GM19239 (cell line): ENCODE measurements around the gene TMEM154.

Experiments
- DNase-seq: peaks from one replicate; pipeline ENCODE4 v3.0.0; 2011; ENCODE audit warnings: low spot score; ENCODE audit not compliant: insufficient read length
- FAIRE-seq: peaks from 2 replicates; lab custom pipeline; 2011; peaks lifted over from hg19 to GRCh38; lab: Jason Lieb, UNC

Gene TMEM154

DNA sequence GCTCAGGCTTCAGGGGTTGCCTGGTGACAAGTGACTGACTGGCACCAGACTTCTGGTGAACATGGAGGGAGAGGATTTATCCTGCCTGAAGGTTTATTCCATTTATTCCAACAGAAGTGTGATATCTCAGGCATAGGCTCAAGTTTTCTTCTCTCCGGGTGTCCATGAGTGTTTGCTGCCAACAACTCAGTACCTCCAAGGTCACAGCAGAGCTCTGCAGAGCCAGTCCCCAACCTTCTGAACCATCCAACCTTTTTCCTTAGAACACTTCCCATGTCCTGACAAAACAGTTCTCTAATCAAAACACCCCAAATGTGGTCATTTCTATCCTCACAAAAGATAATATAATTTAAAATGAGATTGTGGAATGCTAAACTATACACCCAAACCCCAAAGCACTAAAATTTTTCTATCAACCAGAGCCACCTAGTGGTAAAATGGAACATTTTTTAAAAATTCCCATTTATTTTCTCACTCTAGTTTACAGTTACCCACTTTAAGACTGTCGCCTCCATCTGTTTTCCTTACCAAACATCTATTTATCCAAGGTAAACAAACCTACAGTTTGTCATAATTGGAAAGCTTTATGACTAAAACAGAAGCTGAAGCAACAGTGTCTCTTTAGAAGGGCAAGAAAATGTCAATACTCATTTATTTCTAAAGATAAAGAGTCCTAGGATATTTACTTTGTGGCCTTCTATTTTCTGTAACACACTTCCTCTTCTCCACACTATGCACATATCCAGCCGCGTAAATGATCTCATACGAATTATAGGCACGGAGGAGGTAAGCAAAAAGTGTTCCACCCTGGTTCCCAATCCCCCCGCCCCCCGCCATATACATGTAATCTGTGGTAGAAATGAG is 39.5 kb downstream of the TMEM154 start:
- peak; percentile 93 for FAIRE-seq

GRCh38 chr4:152635851-152636250 is 43.9 kb downstream of the TMEM154 start:
- DNase-seq (no peak), FAIRE-seq (peak; percentile 87)

More for the DNA sequence above, 39.5 kb downstream of the TMEM154 start:
- DNase-seq, result no peak

DNA sequence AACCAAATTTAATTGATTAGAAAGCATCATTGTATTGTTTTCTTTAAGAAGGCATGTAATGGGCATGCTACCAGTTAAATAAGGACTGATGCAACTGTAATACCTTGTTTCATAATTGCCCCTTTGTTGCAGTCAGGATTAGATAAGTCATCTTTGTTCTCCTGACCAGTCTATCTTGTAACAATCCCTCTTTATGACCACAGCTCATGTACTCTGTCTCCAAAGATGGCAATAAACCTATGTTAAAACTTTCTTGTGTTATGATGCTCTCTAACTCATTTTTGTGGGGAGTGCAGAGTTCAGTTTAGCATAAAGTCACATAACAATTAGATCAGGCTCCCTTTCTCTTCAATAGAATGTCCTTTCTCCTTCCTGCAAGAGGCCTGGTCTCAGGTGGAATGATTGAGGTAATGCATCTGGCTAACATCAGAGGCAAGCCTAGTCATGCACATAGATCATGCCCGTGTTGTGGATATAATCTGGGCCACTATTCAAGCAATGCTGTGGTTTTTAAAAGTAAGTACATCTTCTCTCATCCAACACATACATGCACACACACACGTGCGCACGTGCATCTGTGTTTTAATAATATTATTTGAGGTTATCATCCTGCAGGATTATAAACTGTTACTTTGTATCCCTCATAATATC is 45.6 kb downstream of the TMEM154 start:
- FAIRE-seq, result no peak
- no peak for DNase-seq

DNA sequence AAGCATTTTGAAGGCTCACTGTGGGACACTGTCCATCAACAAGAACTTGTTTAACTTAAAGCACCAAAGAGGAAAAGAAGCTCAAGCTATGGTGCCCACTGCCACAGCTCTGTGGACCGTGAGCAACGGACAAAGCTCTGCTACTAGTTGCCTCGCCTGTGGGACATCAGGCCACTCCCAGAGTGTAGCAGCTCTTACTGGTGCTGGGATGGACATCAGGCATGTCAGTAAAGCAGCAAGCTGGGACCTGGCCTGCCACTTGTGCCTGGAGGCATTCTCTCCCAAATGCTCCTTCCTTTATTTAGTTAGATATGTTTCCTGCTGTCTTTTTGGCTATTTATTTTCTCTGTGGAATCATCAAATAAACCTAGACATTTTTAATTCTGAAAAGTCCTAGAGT is 46.7 kb downstream of the TMEM154 start:
- FAIRE-seq (no peak), DNase-seq (no peak)

DNA sequence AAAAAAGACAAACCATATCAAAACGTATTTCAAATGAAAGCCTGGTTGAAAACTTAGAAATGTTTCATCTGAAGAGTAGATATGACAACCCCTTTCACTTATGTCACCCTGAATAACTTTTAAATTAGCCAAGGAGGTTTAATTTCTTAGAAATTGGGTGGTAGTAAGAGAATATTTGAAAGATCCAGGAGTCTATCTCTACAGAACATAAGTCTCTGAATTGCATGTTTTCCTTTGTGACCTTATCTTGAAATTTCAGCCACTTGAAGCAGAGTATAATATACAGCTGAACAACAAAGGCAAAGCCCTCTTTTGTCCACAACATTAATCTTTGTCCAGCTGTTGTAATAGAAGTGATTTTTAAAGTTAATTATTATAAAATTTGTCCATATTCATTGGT is 49.5 kb downstream of the TMEM154 start:
- DNase-seq (no peak), FAIRE-seq (no peak)

- FAIRE-seq (no peak), DNase-seq (no peak)
Observed at GRCh38 chr4:152629908-152630307, 49.9 kb downstream of the TMEM154 start.

DNA sequence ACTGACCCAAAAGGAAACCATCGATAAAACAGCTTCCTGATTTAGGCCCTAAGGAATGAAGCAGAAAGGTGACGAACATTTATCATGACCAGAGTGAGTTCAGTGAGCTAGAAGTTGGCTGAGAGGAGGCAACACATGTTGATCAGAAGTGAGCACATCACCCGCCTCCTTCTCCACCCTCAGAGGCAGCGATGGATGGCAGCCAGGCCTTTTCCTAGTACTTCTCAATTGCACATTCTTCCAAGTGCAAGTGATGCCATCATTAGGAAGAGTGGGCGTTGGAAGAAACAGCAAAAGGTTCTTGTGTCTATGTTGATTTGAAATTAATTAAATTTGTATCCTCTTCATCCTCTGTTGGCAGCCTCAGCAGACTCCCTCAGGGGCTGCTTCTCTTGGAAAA is 51.7 kb downstream of the TMEM154 start:
- DNase-seq (no peak), FAIRE-seq (no peak)

GRCh38 chr4:152626790-152627189 is 53.0 kb downstream of the TMEM154 start:
- FAIRE-seq (peak; percentile 47), DNase-seq (no peak)

DNA sequence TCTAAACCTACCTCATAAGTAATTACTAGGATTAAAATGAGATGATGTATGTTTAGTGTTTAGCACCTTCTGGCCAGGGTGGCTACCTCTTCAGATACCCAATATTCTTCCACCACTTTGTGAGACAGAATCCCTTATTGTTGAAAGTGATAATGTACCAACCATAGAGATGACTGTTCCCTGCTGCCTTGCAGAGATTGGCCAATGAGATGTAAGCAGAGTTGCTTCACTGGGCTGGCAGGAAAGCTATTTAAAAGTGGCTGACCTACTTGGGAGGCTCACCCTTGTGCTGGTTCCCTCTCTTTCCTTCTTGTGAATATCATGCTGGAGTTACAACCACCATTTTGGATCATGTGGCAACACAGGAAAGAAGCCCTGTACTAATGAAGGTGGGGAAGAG is 58.9 kb downstream of the TMEM154 start:
- FAIRE-seq (no peak), DNase-seq (no peak)

GRCh38 chr4:152620218-152620617 is 59.6 kb downstream of the TMEM154 start:
- FAIRE-seq (no peak), DNase-seq (no peak)

DNA sequence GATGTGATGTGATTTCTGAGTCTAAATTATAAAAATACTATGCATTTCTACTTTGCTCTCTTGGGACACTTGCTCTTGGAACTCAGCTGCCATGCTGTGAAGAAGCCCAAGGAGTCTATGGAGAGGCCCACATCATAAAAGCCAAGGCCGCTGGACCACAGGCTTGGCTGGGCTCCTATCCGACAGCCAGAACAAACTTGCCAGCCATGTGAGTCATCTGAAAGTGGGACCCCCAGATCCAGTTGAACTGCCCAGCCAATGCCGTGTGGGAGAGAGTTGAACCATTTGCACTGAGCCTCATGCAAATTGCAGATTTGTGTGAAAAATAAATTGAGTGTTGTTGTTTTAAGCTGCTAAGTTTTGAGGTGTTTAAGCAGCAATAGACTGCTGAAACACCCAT is 60.2 kb downstream of the TMEM154 start:
- DNase-seq, result no peak
- no peak for FAIRE-seq

- no peak for DNase-seq
- no peak for FAIRE-seq
Observed at GRCh38 chr4:152618971-152619370, 60.8 kb downstream of the TMEM154 start.

DNA sequence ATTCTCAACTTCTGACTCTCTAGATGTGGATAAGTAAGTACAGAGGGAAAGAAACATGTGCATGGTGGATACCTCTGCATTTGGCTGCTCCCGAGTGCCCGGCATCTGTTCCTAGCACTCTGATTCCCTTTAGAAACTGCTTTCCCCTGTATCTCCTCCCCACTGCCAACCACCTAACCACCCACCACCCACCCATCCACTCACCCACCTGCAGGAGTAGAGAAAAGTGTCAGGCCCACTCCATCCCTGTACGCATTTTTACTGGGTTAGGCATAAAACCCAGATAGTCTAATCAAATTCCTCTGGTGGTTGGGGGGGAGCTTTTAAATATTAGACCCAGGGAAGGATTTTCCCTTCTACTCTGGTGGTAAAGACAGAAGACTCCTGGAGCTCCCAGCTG is 63.0 kb downstream of the TMEM154 start:
- peak; percentile 31 for FAIRE-seq
- DNase-seq, result no peak

GRCh38 chr4:152613841-152614721 is 65.7 kb downstream of the TMEM154 start:
- DNase-seq (no peak), FAIRE-seq (no peak)

- DNase-seq (no peak), FAIRE-seq (no peak)
Observed at GRCh38 chr4:152613351-152613750, 66.4 kb downstream of the TMEM154 start.

DNA sequence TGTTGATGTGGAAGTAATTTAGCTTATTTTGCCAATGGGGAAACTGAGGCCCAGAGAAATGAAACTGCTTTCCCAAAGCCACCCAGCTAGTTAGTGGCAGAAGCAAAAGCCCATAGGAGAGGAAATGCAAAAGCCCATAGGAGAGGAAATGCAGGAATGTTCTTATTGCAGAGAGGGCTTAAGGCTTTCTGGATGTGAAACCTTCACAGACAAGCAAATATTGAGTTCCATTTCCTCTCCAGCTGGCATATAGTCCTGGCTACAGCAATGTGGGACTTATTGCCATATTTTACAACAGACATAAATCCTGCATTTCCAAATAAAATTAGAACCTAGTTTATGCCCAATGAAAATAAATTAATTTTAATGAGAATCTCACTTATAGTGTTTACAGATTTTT is 69.7 kb downstream of the TMEM154 start:
- FAIRE-seq (peak; percentile 39), DNase-seq (no peak)

DNA sequence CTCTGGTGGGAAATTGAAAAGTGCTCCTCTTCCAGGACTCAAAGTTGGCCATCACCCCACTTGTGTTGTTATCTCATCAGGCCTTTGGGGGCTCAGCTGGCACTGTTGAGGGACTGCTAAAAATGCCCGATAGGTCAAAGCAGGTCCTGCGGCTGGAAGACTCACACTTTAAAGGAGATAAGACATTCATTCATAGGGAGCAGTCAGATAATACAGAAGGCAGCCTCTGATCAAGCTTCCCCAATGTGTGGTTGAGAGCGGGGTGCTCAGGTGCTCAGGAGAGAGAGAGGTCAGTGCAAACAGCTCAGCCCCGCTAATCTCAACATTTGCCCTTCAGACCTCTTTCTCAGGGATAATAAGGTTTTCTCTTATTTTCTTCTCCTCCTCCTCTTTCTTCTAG is 70.3 kb downstream of the TMEM154 start:
- FAIRE-seq (no peak), DNase-seq (no peak)

GRCh38 chr4:152607178-152607577 is 72.6 kb downstream of the TMEM154 start:
- no peak for FAIRE-seq
- no peak for DNase-seq

GRCh38 chr4:152606753-152607152 is 73.0 kb downstream of the TMEM154 start:
- FAIRE-seq, result no peak
- DNase-seq, result no peak

GRCh38 chr4:152605641-152606335 is 74.0 kb downstream of the TMEM154 start:
- DNase-seq (no peak), FAIRE-seq (no peak)
